Caco-2 (cell line): Measurements from ENCODE around the gene PAPPA. TPM values are rescaled to one million over a fixed set of nuclear protein-coding genes. Genes with fewer than 3 reads are reported as not detected.

Experiments
- BruUV-seq: library from RNA; stranded (reverse); fragments of 400-500 nt; replicated peaks from 2 replicates; lab custom pipeline; 2021; lab: Mats Ljungman, UMichigan
- CTCF ChIA-PET: fragments of 300-600 bp; sonication (Branson Sonifier 250); formaldehyde crosslinking; loops from one replicate; lab custom pipeline; 2022; ENCODE audit warnings: antibody characterized with exemption; lab: Charles Lee
- POLR2A ChIA-PET: fragments of 300-600 bp; sonication (Branson Sonifier 250); formaldehyde crosslinking; loops from one replicate; lab custom pipeline; 2022; ENCODE audit warnings: antibody characterized with exemption; lab: Charles Lee
- DNase-seq, 2 experiments: peaks; one replicate each; pipeline versions ENCODE4 v3.0.0 to v3.0.0-alpha.2; 2020 to 2022
- H3K27me3 ChIP-seq: replicated peaks from 2 replicates; pipeline ENCODE4 v1.6.0; 2011; ENCODE audit warnings: low read length; ENCODE audit not compliant: control insufficient read depth, insufficient read depth
- H3K36me3 ChIP-seq: 2 replicates; pipeline ENCODE4 v1.5.1; 2011; ENCODE audit warnings: low read length; ENCODE audit not compliant: control insufficient read depth, insufficient read depth
- H3K4me1 ChIP-seq: fragments of 250-450 bp; sonication (Bioruptor Pico); 2 replicates; pipeline ENCODE4 v1.5.1; 2020; ENCODE audit warnings: mild to moderate bottlenecking
- H3K4me3 ChIP-seq: 2 replicates; pipeline ENCODE4 v1.5.1; 2011; ENCODE audit warnings: low read depth, mild to moderate bottlenecking, control low read depth, low read length
- H3K9me3 ChIP-seq: fragments of 250-450 bp; sonication (Bioruptor Pico); 2 replicates; pipeline ENCODE4 v1.5.1; 2020; ENCODE audit warnings: mild to moderate bottlenecking, moderate library complexity
- H3K27ac Mint-ChIP-seq: one replicate; pipeline ENCODE4 v1.8.0; 2022; ENCODE audit warnings: mixed read lengths; ENCODE audit not compliant: unreplicated experiment
- H3K27me3 Mint-ChIP-seq: one replicate; pipeline ENCODE4 v1.8.0; 2022; ENCODE audit warnings: mixed read lengths; ENCODE audit not compliant: insufficient read depth, unreplicated experiment
- H3K36me3 Mint-ChIP-seq: one replicate; pipeline ENCODE4 v1.8.0; 2022; ENCODE audit warnings: mild to moderate bottlenecking, mixed read lengths; ENCODE audit not compliant: insufficient read depth, unreplicated experiment
- H3K4me1 Mint-ChIP-seq: one replicate; pipeline ENCODE4 v1.8.0; 2022; ENCODE audit warnings: low read depth, mixed read lengths; ENCODE audit not compliant: unreplicated experiment
- H3K4me3 Mint-ChIP-seq: one replicate; pipeline ENCODE4 v1.8.0; 2022; ENCODE audit warnings: mild to moderate bottlenecking, moderate library complexity, mixed read lengths; ENCODE audit not compliant: unreplicated experiment
- H3K9me3 Mint-ChIP-seq: one replicate; pipeline ENCODE4 v1.8.0; 2022; ENCODE audit warnings: mixed read lengths; ENCODE audit not compliant: unreplicated experiment
- intact Hi-C: fragments of 100-400 bp; cut with micrococcal nuclease; formaldehyde crosslinking; loops from one replicate; pipeline ENCODE4 v1.10.0; 2022; ENCODE audit not compliant: unreplicated experiment
- total RNA-seq: library from RNA; stranded (reverse); gene quantifications from 2 replicates; pipeline ENCODE4 v1.2.3, GENCODE V29; 2022
- TF ChIP-seq, protein P1 (sequence below), 2 experiments: fragments of 200-600 bp in 1 of 2; IDR thresholded peaks; 1 replicate in 1 of 2; 2 replicates in 1 of 2; pipeline versions ENCODE4 v1.5.1 to v1.8.0; 2011 to 2022; ENCODE audit warnings: antibody characterized with exemption in 1 of 2, control low read depth in 1 of 2, inconsistent platforms in 1 of 2, low read depth in 1 of 2, low read length in 1 of 2, mild to moderate bottlenecking in 1 of 2, moderate library complexity in 1 of 2; ENCODE audit not compliant: insufficient read depth in 1 of 2, severe bottlenecking in 1 of 2, unreplicated experiment in 1 of 2

The PAPPA gene
- total RNA-seq, 1 experiment from 2014 or later = not detected

DNA sequence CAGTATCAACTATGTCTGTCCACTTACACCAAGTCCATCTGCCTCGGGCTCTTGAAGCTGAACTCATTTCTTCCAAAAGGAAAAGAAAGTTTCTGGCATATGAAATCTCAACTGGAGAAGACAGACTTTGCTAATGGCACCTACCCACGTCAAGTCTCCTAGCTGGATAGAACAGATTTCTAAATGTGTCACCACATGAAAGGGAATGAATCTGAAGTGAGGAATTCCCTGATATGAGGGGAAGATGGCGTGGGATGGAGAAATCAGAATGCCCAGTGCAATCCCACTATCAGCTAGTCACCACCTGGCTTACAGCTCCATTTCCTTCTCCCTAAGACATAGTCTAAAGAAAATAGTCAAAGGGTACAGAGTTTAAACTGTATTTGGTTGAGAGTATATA lies 144.7 kb downstream of the PAPPA start:
- Mint-ChIP-seq H3K27ac (no peak overlapping the region), H3K27me3 (peaks cover 6% of the 10 kb centered on the region)
- H3K27me3 ChIP-seq = no peaks in the 10 kb centered on the region

DNA sequence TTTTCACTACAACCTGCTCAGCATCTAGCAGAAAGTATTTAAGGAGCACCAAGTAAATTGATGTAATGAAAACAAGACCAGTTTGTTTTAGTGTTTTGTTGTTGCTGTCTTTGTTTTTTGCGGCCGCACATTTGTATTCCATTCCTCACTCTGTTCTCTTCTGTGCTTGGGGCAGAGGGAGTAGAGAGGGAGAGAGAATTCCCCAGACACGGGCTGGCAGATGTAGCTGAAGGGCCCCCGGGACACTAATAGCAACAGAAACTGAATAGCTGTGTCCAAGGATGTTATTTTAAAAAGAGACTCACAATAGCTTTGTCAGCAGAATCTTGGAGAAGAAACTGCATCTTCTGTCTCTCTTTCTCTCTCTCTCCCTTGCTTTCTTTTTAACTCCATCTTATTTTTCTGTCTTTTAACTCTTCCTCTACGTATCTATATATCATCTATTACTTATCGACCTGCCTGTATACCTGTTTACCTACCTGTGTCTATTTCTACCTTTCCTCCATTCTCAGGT lies 145.3 kb downstream of the PAPPA start:
- H3K27me3 Mint-ChIP-seq = peaks cover 9% of the 10 kb centered on the region
- no peaks in the 10 kb centered on the region for H3K36me3 ChIP-seq

More for the DNA sequence above, 144.7 kb downstream of the PAPPA start:
- POLR2A ChIA-PET = no interaction called here
- intact Hi-C loops = no loop called here
- TF ChIP-seq, protein P1, sequence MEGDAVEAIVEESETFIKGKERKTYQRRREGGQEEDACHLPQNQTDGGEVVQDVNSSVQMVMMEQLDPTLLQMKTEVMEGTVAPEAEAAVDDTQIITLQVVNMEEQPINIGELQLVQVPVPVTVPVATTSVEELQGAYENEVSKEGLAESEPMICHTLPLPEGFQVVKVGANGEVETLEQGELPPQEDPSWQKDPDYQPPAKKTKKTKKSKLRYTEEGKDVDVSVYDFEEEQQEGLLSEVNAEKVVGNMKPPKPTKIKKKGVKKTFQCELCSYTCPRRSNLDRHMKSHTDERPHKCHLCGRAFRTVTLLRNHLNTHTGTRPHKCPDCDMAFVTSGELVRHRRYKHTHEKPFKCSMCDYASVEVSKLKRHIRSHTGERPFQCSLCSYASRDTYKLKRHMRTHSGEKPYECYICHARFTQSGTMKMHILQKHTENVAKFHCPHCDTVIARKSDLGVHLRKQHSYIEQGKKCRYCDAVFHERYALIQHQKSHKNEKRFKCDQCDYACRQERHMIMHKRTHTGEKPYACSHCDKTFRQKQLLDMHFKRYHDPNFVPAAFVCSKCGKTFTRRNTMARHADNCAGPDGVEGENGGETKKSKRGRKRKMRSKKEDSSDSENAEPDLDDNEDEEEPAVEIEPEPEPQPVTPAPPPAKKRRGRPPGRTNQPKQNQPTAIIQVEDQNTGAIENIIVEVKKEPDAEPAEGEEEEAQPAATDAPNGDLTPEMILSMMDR (IDR thresholded peaks at IDR 0.05; ENCODE audit: insufficient read depth in 1 of 2, low read depth in 1 of 2, low read length in 1 of 2, severe bottlenecking in 1 of 2, unreplicated experiment in 1 of 2) = no peak
- DNase-seq = no peak
- no peaks in the 10 kb centered on the region for H3K36me3 Mint-ChIP-seq
- H3K4me1 Mint-ChIP-seq = no peaks in the 10 kb centered on the region
- Histone ChIP-seq H3K36me3 (no peaks in the 10 kb centered on the region), H3K4me3 (no peak overlapping the region), H3K4me1 (no peaks in the 10 kb centered on the region), H3K9me3 (no peaks in the 10 kb centered on the region)
- no TSS peak for BruUV-seq
- H3K9me3 Mint-ChIP-seq = no peaks in the 10 kb centered on the region
- CTCF ChIA-PET = no interaction called here
- no peak overlapping the region for H3K4me3 Mint-ChIP-seq

GRCh38 chr9:116300360-116300870 lies 146.8 kb downstream of the PAPPA start:
- DNase-seq = no peak
- TF ChIP-seq, protein P1 (IDR thresholded peaks at IDR 0.05; ENCODE audit: insufficient read depth in 1 of 2, low read depth in 1 of 2, low read length in 1 of 2, severe bottlenecking in 1 of 2, unreplicated experiment in 1 of 2) = no peak
- Histone ChIP-seq H3K27me3 (no peaks in the 10 kb centered on the region; the same call in 1 of the 2 replicates), H3K9me3 (no peaks in the 10 kb centered on the region), H3K4me1 (no peaks in the 10 kb centered on the region), H3K4me3 (no peak overlapping the region), H3K36me3 (no peaks in the 10 kb centered on the region)
- Mint-ChIP-seq H3K27ac (no peak overlapping the region), H3K9me3 (no peaks in the 10 kb centered on the region), H3K4me3 (no peak overlapping the region), H3K27me3 (peaks cover 15% of the 10 kb centered on the region), H3K4me1 (no peaks in the 10 kb centered on the region), H3K36me3 (no peaks in the 10 kb centered on the region)
- intact Hi-C loops = no loop called here
- ChIA-PET CTCF (no interaction called here), POLR2A (no interaction called here)
- no TSS peak for BruUV-seq

More for the DNA sequence above, 145.3 kb downstream of the PAPPA start:
- Histone ChIP-seq H3K4me3 (no peak overlapping the region), H3K9me3 (no peaks in the 10 kb centered on the region), H3K4me1 (no peaks in the 10 kb centered on the region), H3K27me3 (no peaks in the 10 kb centered on the region)
- intact Hi-C loops = no loop called here
- H3K36me3 Mint-ChIP-seq = no peaks in the 10 kb centered on the region
- CTCF ChIA-PET = no interaction called here
- DNase-seq = no peak
- no peaks in the 10 kb centered on the region for H3K9me3 Mint-ChIP-seq
- no peaks in the 10 kb centered on the region for H3K4me1 Mint-ChIP-seq
- no TSS peak for BruUV-seq
- POLR2A ChIA-PET = no interaction called here
- no peak overlapping the region for H3K4me3 Mint-ChIP-seq
- TF ChIP-seq, protein P1 (IDR thresholded peaks at IDR 0.05; ENCODE audit: insufficient read depth in 1 of 2, low read depth in 1 of 2, low read length in 1 of 2, severe bottlenecking in 1 of 2, unreplicated experiment in 1 of 2) = no peak
- no peak overlapping the region for H3K27ac Mint-ChIP-seq
